OCI-LY1 (cell line): ENCODE results near the gene COL18A1.

Experiments used
- H2AFZ ChIP-seq: fragments of 200-600 bp; sonication (generic), shearing (Covaris generic); 2 replicates; pipeline ENCODE4 v1.6.0; 2014; ENCODE audit warnings: antibody characterized with exemption, mild to moderate bottlenecking, low read length
- H3F3A ChIP-seq: fragments of 200-600 bp; sonication (generic), shearing (Covaris generic); 2 replicates; pipeline ENCODE4 v1.6.0; 2014; ENCODE audit warnings: mild to moderate bottlenecking, antibody characterized with exemption, low read length, moderate library complexity; ENCODE audit not compliant: insufficient read depth
- H3K27ac ChIP-seq: fragments of 200-600 bp; sonication (generic); 2 replicates; pipeline ENCODE4 v1.5.1; 2014; ENCODE audit warnings: low read length, mixed run types, mild to moderate bottlenecking, low read depth; ENCODE audit not compliant: poor library complexity, severe bottlenecking
- H3K27me3 ChIP-seq: fragments of 200-600 bp; sonication (generic); 2 replicates; pipeline ENCODE4 v1.6.0; 2014; ENCODE audit warnings: antibody characterized with exemption, mild to moderate bottlenecking, low read length, moderate library complexity; ENCODE audit not compliant: insufficient read depth
- H3K36me3 ChIP-seq: fragments of 200-600 bp; sonication (generic); 2 replicates; pipeline ENCODE4 v1.6.1; 2014; ENCODE audit warnings: mild to moderate bottlenecking, antibody characterized with exemption, low read length, moderate library complexity, mixed read lengths; ENCODE audit not compliant: insufficient read depth
- H3K4me1 ChIP-seq: fragments of 200-600 bp; sonication (generic); 2 replicates; pipeline ENCODE4 v1.5.1; 2014; ENCODE audit warnings: mild to moderate bottlenecking, low read length, moderate library complexity; ENCODE audit not compliant: insufficient read depth, severe bottlenecking
- H3K4me2 ChIP-seq: fragments of 200-600 bp; sonication (generic), shearing (Covaris generic); 2 replicates; pipeline ENCODE4 v1.6.1; 2014; ENCODE audit warnings: low read length
- H3K4me3 ChIP-seq: fragments of 200-600 bp; sonication (generic); 2 replicates; pipeline ENCODE4 v1.5.1; 2014; ENCODE audit warnings: low read length, low read depth, mild to moderate bottlenecking, mixed read lengths; ENCODE audit not compliant: poor library complexity, severe bottlenecking
- H3K79me2 ChIP-seq: fragments of 200-600 bp; shearing (Covaris generic); 2 replicates; pipeline ENCODE4 v1.6.1; 2016; ENCODE audit warnings: mixed run types, low read length, mixed read lengths; ENCODE audit not compliant: insufficient read depth
- H3K9ac ChIP-seq: fragments of 200-600 bp; sonication (generic), shearing (Covaris generic); 2 replicates; pipeline ENCODE4 v1.6.1; 2014; ENCODE audit warnings: mild to moderate bottlenecking, low read length, mixed read lengths
- H3K9me2 ChIP-seq: fragments of 200-600 bp; sonication (generic), shearing (Covaris generic); 2 replicates; pipeline ENCODE4 v1.6.1; 2014; ENCODE audit warnings: low read depth, mild to moderate bottlenecking, low read length, mixed read lengths
- H3K9me3 ChIP-seq: fragments of 200-600 bp; shearing (Covaris generic); 2 replicates; pipeline ENCODE4 v1.6.1; 2014; ENCODE audit warnings: low read length, mixed read lengths
- H4K20me1 ChIP-seq: fragments of 200-600 bp; sonication (generic), shearing (Covaris generic); 2 replicates; pipeline ENCODE4 v1.6.0; 2016; ENCODE audit warnings: mild to moderate bottlenecking, low read length; ENCODE audit not compliant: insufficient read depth
- CTCF ChIP-seq: fragments of 200-600 bp; sonication (generic), shearing (Covaris generic); IDR thresholded peaks from 2 replicates; pipeline ENCODE4 v1.5.1; 2017; ENCODE audit warnings: mild to moderate bottlenecking, antibody characterized with exemption, low read length, moderate library complexity, mixed read lengths
- EZH2 ChIP-seq: fragments of 200-600 bp; sonication (generic), shearing (Covaris generic); IDR thresholded peaks from 2 replicates; pipeline ENCODE4 v1.8.0; 2017; ENCODE audit warnings: borderline replicate concordance, mixed run types, mild to moderate bottlenecking, antibody characterized with exemption, low read length, moderate library complexity, mixed read lengths

COL18A1 gene

GRCh38 chr21:45517249-45518065 is 112.5 kb downstream of the COL18A1 start:
- peaks cover 38% of the 10 kb centered on the region for H3K36me3 ChIP-seq
- no peaks in the 10 kb centered on the region for H3F3A ChIP-seq
- H3K9me3 ChIP-seq: 0 out of 2 replicates have a peak, but pooled peaks cover 11% of the 10 kb centered on the region
- no peak overlapping the region for H3K9ac ChIP-seq
- H2AFZ ChIP-seq: no peak overlapping the region
- H3K4me3 ChIP-seq: no peak overlapping the region
- no peaks in the 10 kb centered on the region for H3K4me1 ChIP-seq
- H3K27ac ChIP-seq: no peak overlapping the region
- H4K20me1 ChIP-seq: no peaks in the 10 kb centered on the region
- no peaks in the 10 kb centered on the region for H3K79me2 ChIP-seq
- H3K9me2 ChIP-seq: no peaks in the 10 kb centered on the region
- no peak overlapping the region for H3K4me2 ChIP-seq
- no peaks in the 10 kb centered on the region for H3K27me3 ChIP-seq
- TF ChIP-seq EZH2 (no peak), CTCF (no peak)

- peaks cover 45% of the 10 kb centered on the region for H3K36me3 ChIP-seq
- no peaks in the 10 kb centered on the region for H3K27me3 ChIP-seq
- no peaks in the 10 kb centered on the region for H3K4me1 ChIP-seq
- no peaks in the 10 kb centered on the region for H4K20me1 ChIP-seq
- no peaks in the 10 kb centered on the region for H3F3A ChIP-seq
- 0 out of 2 replicates have a peak, but pooled peaks cover 11% of the 10 kb centered on the region for H3K9me3 ChIP-seq
- H3K27ac ChIP-seq: no peak overlapping the region
- no peak overlapping the region for H2AFZ ChIP-seq
- H3K79me2 ChIP-seq: no peaks in the 10 kb centered on the region
- TF ChIP-seq CTCF (no peak), EZH2 (no peak)
- H3K4me2 ChIP-seq: no peak overlapping the region
- H3K4me3 ChIP-seq: no peak overlapping the region
- no peak overlapping the region for H3K9ac ChIP-seq
- no peaks in the 10 kb centered on the region for H3K9me2 ChIP-seq
These were observed 113.8 kb downstream of the COL18A1 start for GRCh38 chr21:45518742-45519141.

- Histone ChIP-seq H3K9me2 (no peaks in the 10 kb centered on the region), H3K4me2 (no peak overlapping the region), H3K27me3 (no peaks in the 10 kb centered on the region), H3K36me3 (peaks cover 45% of the 10 kb centered on the region), H3K4me1 (no peaks in the 10 kb centered on the region), H3K9me3 (0 out of 2 replicates have a peak, but pooled peaks cover 11% of the 10 kb centered on the region), H3K4me3 (no peak overlapping the region), H2AFZ (no peak overlapping the region), H3K27ac (no peak overlapping the region), H3F3A (no peaks in the 10 kb centered on the region), H4K20me1 (no peaks in the 10 kb centered on the region), H3K9ac (no peak overlapping the region), H3K79me2 (no peaks in the 10 kb centered on the region)
- TF ChIP-seq CTCF (no peak), EZH2 (no peak)
These were observed 114.2 kb downstream of the COL18A1 start for GRCh38 chr21:45519182-45519581.
